ENCODE measurements around the gene MYB. TPM values are rescaled to one million over a fixed set of nuclear protein-coding genes. Genes with fewer than 3 reads are reported as not detected.
A peak's percentile ranks its signal among the peaks of the same experiment; 100 is the strongest.

The MYB gene
- total RNA-seq, 1 experiment from 2014 or later, result 3.7 TPM

GRCh38 chr6:135261872-135262725 lies 81.0 kb downstream of the MYB start:
- H3K79me2 ChIP-seq (ENCODE audit: insufficient read depth, low read length), result no peaks in the 10 kb centered on the region
- H3K36me3 ChIP-seq (ENCODE audit: control insufficient read depth in 1 of 2, insufficient read depth in 2 of 2, low read length in 2 of 2), result no peaks in the 10 kb centered on the region
- H3K4me2 ChIP-seq (ENCODE audit: low read length), result no peak overlapping the region
- H3K9me3 ChIP-seq (ENCODE audit: control insufficient read depth in 1 of 2, insufficient read depth in 1 of 2, low read depth in 1 of 2, low read length in 2 of 2), result no peaks in the 10 kb centered on the region
- no peak overlapping the region for H2AFZ ChIP-seq (ENCODE audit: low read depth, low read length, poor library complexity, severe bottlenecking)
- H3K27ac ChIP-seq (ENCODE audit: low read depth, low read length), result no peak overlapping the region
- no peaks in the 10 kb centered on the region for H4K20me1 ChIP-seq (ENCODE audit: insufficient read depth)
- intact Hi-C loops (cut with micrococcal nuclease), result no loop called here
- no peaks in the 10 kb centered on the region for H3K27me3 ChIP-seq (ENCODE audit: insufficient read depth, low read length)
- H3K9ac ChIP-seq (ENCODE audit: low read length), result no peak overlapping the region
- BruUV-seq (replicated peaks), result no TSS peak
- no peak overlapping the region for H3K4me3 ChIP-seq (replicated peaks in 1 of 2; ENCODE audit: low read depth in 1 of 2, low read length in 2 of 2)
- no peak for TF ChIP-seq ELF1 (IDR thresholded peaks at IDR 0.05; ENCODE audit: borderline replicate concordance, low read depth)
- TF ChIP-seq RAD21 (IDR thresholded peaks at IDR 0.05; ENCODE audit: low read depth), result no peak
- TF ChIP-seq ZFX (IDR thresholded peaks at IDR 0.05), result no peak
- TF ChIP-seq YY1 (IDR thresholded peaks at IDR 0.05; ENCODE audit: extremely low read depth, insufficient replicate concordance, low read depth, low read length), result no peak
- TF ChIP-seq POLR2AphosphoS5 (IDR thresholded peaks at IDR 0.05; ENCODE audit: low read depth, low read length), result no peak
- TF ChIP-seq REST (IDR thresholded peaks at IDR 0.05; ENCODE audit: low read depth), result no peak
- TF ChIP-seq TCF7L2 (IDR thresholded peaks at IDR 0.05; ENCODE audit: borderline replicate concordance, extremely low read depth, insufficient read depth, insufficient read length), result no peak
- no peak for TF ChIP-seq ZBTB33 (IDR thresholded peaks at IDR 0.05; ENCODE audit: extremely low read depth, insufficient replicate concordance, low read length)
- TF ChIP-seq EZH2phosphoT487 (IDR thresholded peaks at IDR 0.05; ENCODE audit: borderline replicate concordance), result no peak
- no peak for TF ChIP-seq JUND (IDR thresholded peaks at IDR 0.05)
- TF ChIP-seq SIN3A (IDR thresholded peaks at IDR 0.05; ENCODE audit: low read depth), result no peak
- TF ChIP-seq EGR1 (IDR thresholded peaks at IDR 0.05; ENCODE audit: low read depth), result no peak
- TF ChIP-seq CBX3 (IDR thresholded peaks at IDR 0.05; ENCODE audit: low read depth), result no peak
- H3K4me1 ChIP-seq (ENCODE audit: control insufficient read depth in 1 of 2, insufficient read depth in 2 of 2, low read length in 2 of 2), result no peaks in the 10 kb centered on the region
- POLR2A ChIA-PET, result no interaction called here
- H3K9me2 ChIP-seq (ENCODE audit: insufficient read depth), result no peaks in the 10 kb centered on the region
- CTCF ChIA-PET, result no interaction called here
- RAD21 ChIA-PET (ENCODE audit: low non-redundant PET in 1 of 2, low total read pairs in 2 of 2, uncharacterized antibody in 2 of 2, unreplicated experiment in 2 of 2), result no interaction called here
- DNase-seq (ENCODE audit: low read depth, low spot score) (no peak), ATAC-seq (peak; percentile 40; the same call in 1 of the 2 replicates)
